ENCODE measurements around the gene ZNF30. TPM values are rescaled to one million over a fixed set of nuclear protein-coding genes. Genes with fewer than 3 reads are reported as not detected.
"Not testable (repeated sequence)": the region's sequence is repeated elsewhere in the genome, so short reads cannot be mapped to it uniquely, and the experiment has no call there.

The ZNF30 gene
- total RNA-seq, 1 donor from 2014 or later: 6.9 TPM

DNA sequence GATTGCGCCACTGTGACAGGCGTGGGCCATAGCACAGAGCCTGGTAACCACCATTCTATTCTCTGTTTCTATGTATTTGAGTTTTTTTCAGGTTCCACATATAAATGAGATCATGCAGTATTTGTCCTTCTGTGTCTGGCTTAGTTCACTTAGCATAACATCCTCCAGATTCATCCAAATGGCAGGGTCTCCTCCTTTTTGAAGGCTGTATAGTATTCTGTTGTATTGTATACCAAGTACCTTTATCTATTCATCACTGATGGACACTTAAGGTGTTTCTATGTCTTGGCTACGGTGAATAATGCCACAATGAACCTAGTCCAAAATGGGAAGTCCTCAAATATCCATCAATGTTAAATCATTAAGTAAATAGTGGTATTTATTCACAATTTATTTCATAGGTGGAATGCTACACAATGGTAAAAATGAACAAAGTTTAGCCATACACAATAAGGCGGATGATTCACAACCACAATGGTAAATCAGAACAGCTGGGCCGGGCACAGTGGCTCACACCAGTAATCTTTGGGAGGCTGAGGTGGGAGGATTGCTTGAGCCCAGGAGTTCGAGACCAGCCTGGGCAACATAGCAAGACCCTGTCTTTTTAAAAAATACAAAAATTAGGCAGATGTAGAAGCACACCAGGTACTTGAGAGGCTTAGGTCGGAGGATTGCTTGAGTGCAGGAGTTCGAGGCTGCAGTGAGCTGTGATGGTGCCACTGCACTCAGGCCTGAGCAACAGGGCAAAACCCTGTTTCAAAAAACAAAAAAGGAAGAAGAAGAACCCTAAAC, 65.0 kb downstream of the ZNF30 start:
- Mint-ChIP-seq H3K36me3 (ENCODE audit: low read depth, unreplicated experiment) (peaks cover 16% of the 10 kb centered on the region), H3K27me3 (ENCODE audit: unreplicated experiment) (peaks cover 1% of the 10 kb centered on the region), H3K4me3 (ENCODE audit: unreplicated experiment) (peak overlapping the region; percentile 0), H3K9me3 (ENCODE audit: unreplicated experiment) (no peaks in the 10 kb centered on the region), H3K4me1 (ENCODE audit: unreplicated experiment) (peaks cover 13% of the 10 kb centered on the region), H3K27ac (ENCODE audit: unreplicated experiment) (no peak overlapping the region)
- DNase-seq (ENCODE audit: low spot score): no peak
- TF ChIP-seq, protein P1, sequence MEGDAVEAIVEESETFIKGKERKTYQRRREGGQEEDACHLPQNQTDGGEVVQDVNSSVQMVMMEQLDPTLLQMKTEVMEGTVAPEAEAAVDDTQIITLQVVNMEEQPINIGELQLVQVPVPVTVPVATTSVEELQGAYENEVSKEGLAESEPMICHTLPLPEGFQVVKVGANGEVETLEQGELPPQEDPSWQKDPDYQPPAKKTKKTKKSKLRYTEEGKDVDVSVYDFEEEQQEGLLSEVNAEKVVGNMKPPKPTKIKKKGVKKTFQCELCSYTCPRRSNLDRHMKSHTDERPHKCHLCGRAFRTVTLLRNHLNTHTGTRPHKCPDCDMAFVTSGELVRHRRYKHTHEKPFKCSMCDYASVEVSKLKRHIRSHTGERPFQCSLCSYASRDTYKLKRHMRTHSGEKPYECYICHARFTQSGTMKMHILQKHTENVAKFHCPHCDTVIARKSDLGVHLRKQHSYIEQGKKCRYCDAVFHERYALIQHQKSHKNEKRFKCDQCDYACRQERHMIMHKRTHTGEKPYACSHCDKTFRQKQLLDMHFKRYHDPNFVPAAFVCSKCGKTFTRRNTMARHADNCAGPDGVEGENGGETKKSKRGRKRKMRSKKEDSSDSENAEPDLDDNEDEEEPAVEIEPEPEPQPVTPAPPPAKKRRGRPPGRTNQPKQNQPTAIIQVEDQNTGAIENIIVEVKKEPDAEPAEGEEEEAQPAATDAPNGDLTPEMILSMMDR (IDR thresholded peaks at IDR 0.05; ENCODE audit: unreplicated experiment): no peak

DNA sequence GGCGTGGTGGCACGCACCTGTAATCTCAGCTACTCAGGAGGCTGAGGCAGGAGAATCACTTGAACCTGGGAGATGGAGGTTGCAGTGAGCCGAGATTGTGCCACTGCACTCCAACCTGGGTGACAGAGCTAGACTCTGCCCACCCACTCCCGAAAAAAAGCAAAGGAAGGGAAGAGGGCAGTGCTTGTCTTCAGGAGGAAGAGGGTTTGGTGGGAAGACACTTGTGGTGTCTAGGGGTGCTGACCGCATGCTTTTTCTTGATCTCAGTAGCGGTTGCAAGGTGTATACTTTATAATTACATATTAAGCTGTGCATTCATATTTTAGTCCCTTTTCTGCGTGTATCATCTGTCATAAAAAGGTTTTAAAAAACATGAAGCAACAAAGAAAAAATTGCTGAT, 65.9 kb downstream of the ZNF30 start:
- H3K27ac Mint-ChIP-seq (ENCODE audit: unreplicated experiment): not testable (repeated sequence)
- peaks cover 16% of the 10 kb centered on the region for H3K36me3 Mint-ChIP-seq (ENCODE audit: low read depth, unreplicated experiment)

DNA sequence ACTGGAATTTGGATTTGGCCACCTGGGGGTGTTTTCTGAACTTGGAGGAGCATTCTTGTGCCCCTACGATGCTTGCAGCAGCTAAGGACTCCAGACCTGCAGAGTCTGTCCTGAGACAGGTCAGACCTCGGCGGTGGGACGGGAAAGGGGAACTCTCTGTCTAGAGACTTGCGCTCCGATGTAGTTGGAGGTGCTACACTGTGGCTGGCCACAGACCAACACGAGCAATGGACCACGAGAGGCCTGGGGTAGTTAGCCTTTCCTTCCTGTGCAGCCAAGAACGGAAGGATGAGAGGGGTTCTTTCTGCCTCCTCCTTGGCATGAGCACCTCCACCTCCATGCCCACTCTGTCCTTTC, 67.6 kb downstream of the ZNF30 start:
- Mint-ChIP-seq H3K36me3 (ENCODE audit: low read depth, unreplicated experiment) (peaks cover 16% of the 10 kb centered on the region), H3K27me3 (ENCODE audit: unreplicated experiment) (peaks cover 12% of the 10 kb centered on the region), H3K27ac (ENCODE audit: unreplicated experiment) (no peak overlapping the region), H3K4me3 (ENCODE audit: unreplicated experiment) (no peak overlapping the region), H3K4me1 (ENCODE audit: unreplicated experiment) (peaks cover 29% of the 10 kb centered on the region), H3K9me3 (ENCODE audit: unreplicated experiment) (no peaks in the 10 kb centered on the region)
- DNase-seq (ENCODE audit: low spot score): no peak
- TF ChIP-seq, protein P1 (IDR thresholded peaks at IDR 0.05; ENCODE audit: unreplicated experiment): no peak

More for the DNA sequence above, 65.9 kb downstream of the ZNF30 start:
- not testable (repeated sequence) for DNase-seq (ENCODE audit: low spot score); H3K27me3 Mint-ChIP-seq (ENCODE audit: unreplicated experiment); H3K4me3 Mint-ChIP-seq (ENCODE audit: unreplicated experiment); H3K9me3 Mint-ChIP-seq (ENCODE audit: unreplicated experiment)
- peaks cover 19% of the 10 kb centered on the region for H3K4me1 Mint-ChIP-seq (ENCODE audit: unreplicated experiment)

Other genes starting within 250 kb of the ZNF30 start
- gene SCGB2B2, start 249.7 kb upstream of the ZNF30 start, total RNA-seq (ENCODE audit: unreplicated experiment): 0.74 TPM
- gene ZNF302, start 249.2 kb upstream of the ZNF30 start, total RNA-seq (ENCODE audit: unreplicated experiment): 32.4 TPM
- 12.9 TPM for gene ZNF181, start 192.7 kb upstream of the ZNF30 start, total RNA-seq (ENCODE audit: unreplicated experiment)
- 7.8 TPM for gene ZNF599, start 153.7 kb upstream of the ZNF30 start, total RNA-seq (ENCODE audit: unreplicated experiment)
- 68.6 TPM for gene ZNF792, start 37.3 kb downstream of the ZNF30 start, total RNA-seq (ENCODE audit: unreplicated experiment)
- gene GRAMD1A, start 73.4 kb downstream of the ZNF30 start, total RNA-seq (ENCODE audit: unreplicated experiment): 156 TPM
- gene SCN1B, start 103.6 kb downstream of the ZNF30 start, total RNA-seq (ENCODE audit: unreplicated experiment): 0.62 TPM
- gene HPN, start 114.8 kb downstream of the ZNF30 start, total RNA-seq (ENCODE audit: unreplicated experiment): 1.3 TPM
- not detected for gene FXYD3, start 188.9 kb downstream of the ZNF30 start, total RNA-seq (ENCODE audit: unreplicated experiment)
- gene LGI4, start 208.2 kb downstream of the ZNF30 start, total RNA-seq (ENCODE audit: unreplicated experiment): 0.10 TPM
- not detected for gene FXYD1, start 211.9 kb downstream of the ZNF30 start, total RNA-seq (ENCODE audit: unreplicated experiment)
- gene FXYD7, start 216.4 kb downstream of the ZNF30 start, total RNA-seq (ENCODE audit: unreplicated experiment): 0.67 TPM
- 78.7 TPM for gene FXYD5, start 227.8 kb downstream of the ZNF30 start, total RNA-seq (ENCODE audit: unreplicated experiment)